Activated T-cell treated with anti-CD3 and anti-CD28 coated beads for 1 hour (primary cell): ENCODE measurements around the gene NDST3.
"Not testable (repeated sequence)": the region's sequence is repeated elsewhere in the genome, so short reads cannot be mapped to it uniquely, and the experiment has no call there.

Experiments
- DNase-seq: peaks from one replicate; pipeline ENCODE4 v3.0.0-alpha.2; 2020; ENCODE audit warnings: low read depth

Gene NDST3

GRCh38 chr4:118273642-118274041, 239.4 kb downstream of the NDST3 start:
- no peak for DNase-seq

DNA sequence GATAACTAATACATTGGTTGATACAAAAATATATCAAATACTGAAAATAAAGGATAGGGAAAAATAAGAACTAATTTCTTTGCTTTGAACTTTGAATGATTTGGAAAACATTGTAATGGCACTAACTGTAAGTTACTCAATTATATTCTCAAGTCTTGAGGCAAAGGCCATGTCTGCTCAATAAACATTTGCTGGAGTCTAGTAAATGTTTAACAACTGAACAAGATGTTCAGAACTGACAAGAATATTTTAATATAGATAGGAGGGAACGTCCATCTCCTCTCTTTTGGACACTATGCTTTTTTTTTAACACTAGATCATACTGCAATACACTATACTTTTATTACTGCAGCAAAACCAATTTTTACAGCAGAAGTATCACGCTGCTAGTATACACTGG, 242.3 kb downstream of the NDST3 start:
- no peak for DNase-seq

- no peak for DNase-seq
These were observed 243.0 kb downstream of the NDST3 start for GRCh38 chr4:118277243-118277642.

DNA sequence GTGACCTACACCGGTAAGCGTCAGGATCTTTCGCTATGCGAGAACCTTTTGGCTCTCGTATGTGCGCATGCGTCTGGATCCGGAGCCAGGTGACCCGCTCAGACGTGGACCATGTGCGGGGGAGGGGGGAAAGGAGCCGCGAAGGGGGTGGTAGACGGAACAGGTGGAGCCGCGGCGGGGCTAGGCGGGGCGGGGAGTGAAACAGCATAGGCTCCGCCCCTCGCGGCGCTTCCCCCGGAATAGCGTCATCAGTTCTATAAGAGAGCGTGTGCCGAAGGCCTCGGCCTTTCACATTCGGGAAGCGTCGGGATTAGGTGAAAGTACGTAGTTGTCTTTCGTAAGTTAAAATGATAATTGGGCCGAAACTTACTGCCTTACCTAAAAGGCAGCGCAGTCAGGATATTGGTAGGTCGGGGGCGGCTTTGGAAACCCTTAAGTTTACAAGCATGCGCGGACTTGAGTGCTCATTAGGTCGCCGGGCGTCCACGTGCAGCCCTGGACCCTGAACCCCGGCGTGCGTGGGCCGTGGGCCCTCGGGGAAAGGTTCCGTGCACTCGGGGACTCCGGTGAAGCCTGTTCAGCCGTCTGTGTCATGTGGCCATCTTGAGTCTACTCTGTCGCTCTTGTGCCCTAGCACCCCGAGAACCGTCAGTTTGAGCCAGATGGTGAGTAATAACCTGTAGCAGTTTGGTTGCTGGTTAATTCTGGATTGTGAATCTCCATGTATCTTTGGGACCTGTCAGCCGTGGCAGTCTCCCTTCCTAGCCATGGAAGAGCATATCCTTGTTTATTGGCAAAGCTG, 244.4 kb downstream of the NDST3 start:
- DNase-seq = peak; percentile 97

GRCh38 chr4:118279328-118279727, 245.0 kb downstream of the NDST3 start:
- no peak for DNase-seq

GRCh38 chr4:118279920-118280432, 245.7 kb downstream of the NDST3 start:
- no peak for DNase-seq

GRCh38 chr4:118280501-118281218, 246.4 kb downstream of the NDST3 start:
- DNase-seq = no peak

DNA sequence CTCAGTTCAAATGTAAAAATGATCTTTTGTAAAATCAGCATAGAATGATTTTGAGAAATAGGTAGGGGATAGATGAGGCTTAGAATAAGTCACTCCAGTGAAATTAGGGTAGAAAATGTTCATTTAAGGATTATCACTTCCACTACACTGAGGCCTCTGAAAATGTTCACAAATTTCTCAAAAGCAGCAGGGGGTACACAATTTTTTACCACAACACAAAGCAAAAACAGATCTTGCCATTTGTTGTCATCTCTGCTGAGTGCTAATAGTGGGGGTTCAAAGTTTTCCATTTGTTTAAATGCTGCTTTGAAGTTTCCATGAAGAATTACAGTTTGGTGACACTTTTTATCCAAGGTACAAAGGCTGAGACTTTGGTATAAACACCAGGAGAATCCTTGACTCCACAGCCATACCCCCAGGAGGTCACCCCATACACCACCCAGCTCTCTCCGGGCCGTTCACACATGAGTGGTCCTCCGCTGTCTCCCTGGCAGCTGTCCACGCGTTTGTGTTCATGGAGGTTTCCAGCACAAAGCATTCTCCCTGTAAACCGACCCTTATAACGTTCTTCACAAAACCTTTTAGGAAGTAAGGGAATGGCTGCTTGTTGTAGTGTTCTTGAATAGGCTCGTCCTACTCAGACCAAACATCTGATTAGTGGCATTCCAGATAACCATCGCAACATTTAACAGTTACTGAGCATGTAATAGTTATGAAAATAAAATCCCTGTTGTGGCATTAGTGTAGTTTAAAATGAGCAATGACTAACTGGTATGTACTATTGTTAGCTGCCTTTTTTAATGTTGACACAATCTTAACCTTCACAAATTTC, 247.5 kb downstream of the NDST3 start:
- no peak for DNase-seq

- no peak for DNase-seq
These were observed 248.4 kb downstream of the NDST3 start for GRCh38 chr4:118282692-118283091.

DNA sequence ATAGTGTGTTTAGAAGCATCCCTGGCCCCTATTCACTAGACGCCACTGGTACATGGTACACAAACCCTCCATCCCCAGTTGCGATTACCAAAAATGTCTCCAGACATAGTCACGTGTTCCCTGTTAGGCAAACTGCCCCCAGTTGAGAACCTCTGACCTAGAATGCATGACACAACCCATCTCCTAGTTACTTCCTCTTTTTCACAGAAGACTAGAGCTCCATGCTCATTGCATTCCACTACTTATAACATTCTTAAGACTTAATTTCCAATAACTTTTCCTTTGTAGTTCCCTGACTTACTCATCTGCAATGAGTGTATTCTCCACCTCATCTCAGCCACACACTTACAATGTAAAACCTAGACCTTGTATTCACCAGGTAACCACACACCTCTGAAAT, 249.9 kb downstream of the NDST3 start:
- no peak for DNase-seq

DNA sequence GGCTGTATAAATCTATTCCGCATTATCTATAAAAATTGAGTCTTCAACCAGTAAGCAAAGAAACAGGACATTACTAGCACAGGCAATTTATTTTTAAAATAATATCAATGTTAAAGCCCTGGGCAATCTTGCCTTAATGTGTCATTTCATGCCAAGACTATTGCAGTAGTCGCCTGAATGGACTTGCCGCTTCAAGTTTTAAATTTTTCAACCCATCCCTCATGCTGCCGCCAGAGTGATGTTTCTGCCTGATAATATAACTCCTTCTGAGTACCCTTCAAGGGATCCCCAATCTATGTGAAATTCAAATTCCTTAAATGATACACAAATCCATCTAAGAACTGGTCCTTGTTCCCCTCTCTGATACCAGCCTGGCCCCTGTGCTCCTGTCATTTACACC, 251.6 kb downstream of the NDST3 start:
- DNase-seq = no peak

GRCh38 chr4:118286685-118287084, 252.4 kb downstream of the NDST3 start:
- DNase-seq = no peak

- DNase-seq = no peak
These were observed 253.6 kb downstream of the NDST3 start for GRCh38 chr4:118287711-118288451.

- DNase-seq = no peak
These were observed 255.5 kb downstream of the NDST3 start for GRCh38 chr4:118289794-118290193.

GRCh38 chr4:118290951-118291350, 256.7 kb downstream of the NDST3 start:
- no peak for DNase-seq

GRCh38 chr4:118296729-118297128, 262.4 kb downstream of the NDST3 start:
- no peak for DNase-seq

GRCh38 chr4:118299619-118300018, 265.3 kb downstream of the NDST3 start:
- not testable (repeated sequence) for DNase-seq

- DNase-seq = no peak
These were observed 273.4 kb downstream of the NDST3 start for GRCh38 chr4:118307643-118308042.
